ENCODE results near the gene INHBA. TPM values are rescaled to one million over a fixed set of nuclear protein-coding genes. Genes with fewer than 3 reads are reported as not detected.
A peak's percentile ranks its signal among the peaks of the same experiment; 100 is the strongest.

Gene INHBA
- total RNA-seq, 2 donors from 2014 or later: 1.1 to 1.2 TPM

DNA sequence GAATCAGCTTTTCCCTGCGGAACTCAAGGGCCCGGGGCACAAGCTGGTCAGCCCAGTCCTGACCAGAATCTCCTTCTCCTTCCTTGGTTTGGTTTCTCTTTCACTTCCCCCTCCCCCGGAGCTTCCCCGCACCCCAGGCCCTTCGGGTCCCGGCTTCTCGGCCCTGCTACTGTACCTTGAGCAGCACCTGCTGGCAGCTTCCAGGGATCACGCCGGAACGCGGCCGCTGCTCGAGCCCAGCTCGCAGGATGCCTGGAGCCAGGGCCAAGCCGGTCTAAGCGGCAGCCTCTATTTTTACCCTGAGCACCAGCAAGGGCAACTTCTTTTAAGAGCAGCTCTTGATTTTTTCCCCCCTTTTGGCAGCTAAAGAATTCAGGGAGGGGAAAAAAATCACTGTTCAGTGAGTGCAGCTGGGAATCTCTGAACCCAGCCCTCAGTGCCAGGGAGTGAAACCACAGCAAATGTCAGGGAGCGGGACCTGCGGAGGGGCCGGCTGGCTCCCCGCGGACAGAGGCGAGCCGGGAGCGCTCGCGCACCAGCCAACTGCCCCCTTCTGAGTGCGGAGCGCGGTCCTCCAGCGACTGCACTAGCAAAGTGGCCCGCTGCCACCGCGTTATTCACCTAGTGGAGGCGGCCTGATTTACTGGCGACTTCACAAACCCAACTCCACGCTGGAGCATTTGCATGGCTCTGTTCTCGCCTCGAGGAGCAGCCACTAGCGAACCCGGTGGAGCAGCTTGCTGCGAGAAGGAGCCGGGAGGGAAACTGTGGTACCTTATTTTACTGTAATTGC lies 2.4 kb upstream of the INHBA start:
- peaks cover 16 to 38% of the 10 kb centered on the region in 2 donors for H3K4me1 Mint-ChIP-seq (ENCODE audit: low read depth in 2 of 2)
- peak overlapping the region; percentile 58 to 72 for H3K27ac Mint-ChIP-seq

GRCh38 chr7:41701068-41701941 lies 1.6 kb downstream of the INHBA start:
- peaks cover 29 to 45% of the 10 kb centered on the region in 2 donors for H3K4me1 Mint-ChIP-seq (ENCODE audit: low read depth in 2 of 2)
- ATAC-seq (no peak), DNase-seq (ENCODE audit: low spot score) (no peak)
- H3K27ac Mint-ChIP-seq: peak overlapping the region in 1 of 2 donors; percentile 54
- no peaks in the 10 kb centered on the region for H3K9me3 Mint-ChIP-seq
- peaks cover 25 to 45% of the 10 kb centered on the region in 2 donors for H3K27me3 Mint-ChIP-seq
- peak overlapping the region; percentile 12 for H3K4me3 Mint-ChIP-seq
- no peaks in the 10 kb centered on the region for H3K36me3 Mint-ChIP-seq

More for the DNA sequence above, 2.4 kb upstream of the INHBA start:
- H3K36me3 Mint-ChIP-seq: no peaks in the 10 kb centered on the region
- H3K9me3 Mint-ChIP-seq: no peaks in the 10 kb centered on the region
- ATAC-seq (peak; percentile 94 to 95), DNase-seq (ENCODE audit: low spot score) (peak; percentile 85)
- peak overlapping the region; percentile 87 for H3K4me3 Mint-ChIP-seq
- peaks cover 9 to 33% of the 10 kb centered on the region in 2 donors for H3K27me3 Mint-ChIP-seq

- Mint-ChIP-seq H3K4me3 (peak overlapping the region; percentile 69), H3K4me1 (ENCODE audit: low read depth in 2 of 2) (peaks cover 26 to 38% of the 10 kb centered on the region in 2 donors), H3K9me3 (no peaks in the 10 kb centered on the region), H3K27me3 (peaks cover 31 to 52% of the 10 kb centered on the region in 2 donors), H3K36me3 (no peaks in the 10 kb centered on the region), H3K27ac (peak overlapping the region in 1 of 2 donors; percentile 54)
- ATAC-seq (no peak), DNase-seq (ENCODE audit: low spot score) (no peak)
Observed at GRCh38 chr7:41700044-41700471, 2.8 kb downstream of the INHBA start.

- H3K36me3 Mint-ChIP-seq: no peaks in the 10 kb centered on the region
- ATAC-seq (no peak), DNase-seq (ENCODE audit: low spot score) (no peak)
- peak overlapping the region; percentile 69 for H3K4me3 Mint-ChIP-seq
- H3K27ac Mint-ChIP-seq: peak overlapping the region in 1 of 2 donors; percentile 54
- H3K27me3 Mint-ChIP-seq: peaks cover 33 to 52% of the 10 kb centered on the region in 2 donors
- H3K4me1 Mint-ChIP-seq (ENCODE audit: low read depth in 2 of 2): peaks cover 26 to 38% of the 10 kb centered on the region in 2 donors
- H3K9me3 Mint-ChIP-seq: no peaks in the 10 kb centered on the region
Observed at GRCh38 chr7:41699516-41699915, 3.4 kb downstream of the INHBA start.

DNA sequence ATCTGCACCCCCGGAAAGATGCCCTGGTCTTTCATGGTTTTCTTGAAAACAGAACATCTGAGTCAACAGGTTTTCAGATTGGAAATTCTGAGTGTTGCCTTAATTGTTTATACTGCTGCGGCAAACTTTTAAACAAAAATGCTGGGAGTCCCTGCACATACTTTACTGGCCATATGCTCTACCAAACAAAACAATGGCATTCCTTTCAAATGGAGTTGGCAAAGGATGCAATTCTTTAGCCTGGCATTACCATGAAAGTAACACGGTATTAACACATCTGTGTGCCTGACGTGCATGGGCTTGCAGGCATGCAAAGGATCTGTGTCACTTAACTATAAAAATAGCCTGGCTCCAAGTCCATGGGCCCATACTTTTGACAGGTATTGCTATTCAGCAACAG lies 4.2 kb downstream of the INHBA start:
- DNase-seq (ENCODE audit: low spot score) (no peak), ATAC-seq (no peak)
- Mint-ChIP-seq H3K27me3 (peaks cover 32 to 47% of the 10 kb centered on the region in 2 donors), H3K27ac (no peak overlapping the region), H3K9me3 (no peaks in the 10 kb centered on the region), H3K4me1 (ENCODE audit: low read depth in 2 of 2) (peaks cover 19 to 37% of the 10 kb centered on the region in 2 donors), H3K4me3 (no peak overlapping the region), H3K36me3 (no peaks in the 10 kb centered on the region)

- Mint-ChIP-seq H3K4me3 (no peak overlapping the region), H3K4me1 (ENCODE audit: low read depth in 2 of 2) (peaks cover 16 to 40% of the 10 kb centered on the region in 2 donors), H3K27ac (no peak overlapping the region), H3K36me3 (no peaks in the 10 kb centered on the region), H3K27me3 (peaks cover 33 to 45% of the 10 kb centered on the region in 2 donors), H3K9me3 (no peaks in the 10 kb centered on the region)
- no peak for ATAC-seq
- DNase-seq (ENCODE audit: low spot score): no peak
Observed at GRCh38 chr7:41698114-41698513, 4.8 kb downstream of the INHBA start.

- H3K9me3 Mint-ChIP-seq: no peaks in the 10 kb centered on the region
- DNase-seq (ENCODE audit: low spot score) (peak; percentile 62), ATAC-seq (no peak)
- H3K27ac Mint-ChIP-seq: no peak overlapping the region
- peaks cover 16 to 50% of the 10 kb centered on the region in 2 donors for H3K4me1 Mint-ChIP-seq (ENCODE audit: low read depth in 2 of 2)
- H3K4me3 Mint-ChIP-seq: no peak overlapping the region
- H3K27me3 Mint-ChIP-seq: peaks cover 33 to 37% of the 10 kb centered on the region in 2 donors
- H3K36me3 Mint-ChIP-seq: no peaks in the 10 kb centered on the region
Observed at GRCh38 chr7:41696323-41696916, 6.5 kb downstream of the INHBA start.

DNA sequence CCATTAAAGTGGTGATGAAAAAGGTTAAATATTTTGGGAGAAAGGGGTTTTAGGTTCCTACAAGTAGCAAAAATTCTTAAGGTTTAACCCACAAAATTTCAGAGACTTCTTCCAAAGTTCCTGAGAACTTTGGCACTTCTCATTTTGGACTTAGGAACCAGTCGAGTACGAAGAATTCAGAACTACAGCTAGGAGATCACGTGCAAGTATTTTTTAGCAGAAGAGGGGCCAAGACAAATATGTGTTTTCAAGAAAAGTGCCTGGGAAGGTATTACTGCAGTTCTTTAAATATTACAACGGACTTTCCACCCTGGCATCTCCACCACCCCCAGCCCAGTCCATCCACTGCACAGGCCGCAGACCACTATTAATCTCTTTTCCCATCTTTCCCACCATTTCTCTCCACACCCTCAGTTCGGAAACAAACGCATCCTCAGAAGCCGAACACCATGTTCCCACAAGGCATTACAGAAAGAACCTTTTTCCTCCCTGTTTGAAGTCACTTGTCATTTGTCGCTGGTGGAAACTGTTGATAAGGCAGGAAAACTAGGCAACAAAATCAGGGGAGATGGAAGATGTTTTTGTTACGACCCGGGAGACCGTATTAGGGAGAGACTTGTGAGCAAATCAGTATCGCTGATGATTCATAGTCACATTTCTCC lies 7.1 kb downstream of the INHBA start:
- Mint-ChIP-seq H3K9me3 (no peaks in the 10 kb centered on the region), H3K36me3 (no peaks in the 10 kb centered on the region), H3K27ac (no peak overlapping the region), H3K27me3 (peaks cover 31 to 33% of the 10 kb centered on the region in 2 donors), H3K4me3 (no peak overlapping the region), H3K4me1 (ENCODE audit: low read depth in 2 of 2) (peaks cover 16 to 46% of the 10 kb centered on the region in 2 donors)
- no peak for DNase-seq (ENCODE audit: low spot score)
- no peak for ATAC-seq

DNA sequence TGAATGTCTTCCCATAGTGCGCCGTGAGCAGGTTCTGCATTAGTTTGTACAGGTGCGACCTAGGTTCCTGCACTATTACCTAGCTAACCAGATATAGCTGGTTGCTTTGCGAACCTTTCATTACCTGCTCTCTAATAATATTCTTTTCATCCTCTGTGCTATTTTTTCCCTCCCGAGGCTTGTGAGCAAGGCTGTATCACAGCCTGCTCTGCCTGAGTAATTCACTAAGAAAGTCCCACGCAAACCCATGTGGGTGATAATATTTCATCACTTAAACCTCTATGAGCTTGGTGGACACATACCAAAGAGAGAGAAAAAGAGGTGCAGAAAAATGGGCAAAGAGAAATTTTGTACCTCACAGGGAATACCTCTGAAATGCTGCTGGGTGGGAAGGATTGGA lies 8.4 kb downstream of the INHBA start:
- peaks cover 1% of the 10 kb centered on the region for H3K9me3 Mint-ChIP-seq
- H3K4me1 Mint-ChIP-seq (ENCODE audit: low read depth in 2 of 2): peaks cover 7 to 33% of the 10 kb centered on the region in 2 donors
- H3K27ac Mint-ChIP-seq: peak overlapping the region in 1 of 2 donors; percentile 4
- H3K4me3 Mint-ChIP-seq: peak overlapping the region; percentile 7
- H3K36me3 Mint-ChIP-seq: no peaks in the 10 kb centered on the region
- no peak for ATAC-seq
- DNase-seq (ENCODE audit: low spot score): no peak
- peaks cover 18 to 30% of the 10 kb centered on the region in 2 donors for H3K27me3 Mint-ChIP-seq

GRCh38 chr7:41693150-41693997 lies 9.5 kb downstream of the INHBA start:
- DNase-seq (ENCODE audit: low spot score): peak; percentile 66
- Mint-ChIP-seq H3K9me3 (peaks cover 3% of the 10 kb centered on the region), H3K4me1 (ENCODE audit: low read depth in 2 of 2) (peaks cover 5 to 29% of the 10 kb centered on the region in 2 donors), H3K36me3 (no peaks in the 10 kb centered on the region), H3K27me3 (peaks cover 12 to 28% of the 10 kb centered on the region in 2 donors), H3K4me3 (peak overlapping the region; percentile 9), H3K27ac (peak overlapping the region in 1 of 2 donors; percentile 71)
- ATAC-seq: peak; percentile 77 to 89

- peaks cover 3% of the 10 kb centered on the region for H3K9me3 Mint-ChIP-seq
- no peaks in the 10 kb centered on the region for H3K36me3 Mint-ChIP-seq
- DNase-seq (ENCODE audit: low spot score) (no peak), ATAC-seq (no peak)
- H3K27ac Mint-ChIP-seq: peak overlapping the region in 1 of 2 donors; percentile 71
- peaks cover 5 to 29% of the 10 kb centered on the region in 2 donors for H3K4me1 Mint-ChIP-seq (ENCODE audit: low read depth in 2 of 2)
- peaks cover 12 to 24% of the 10 kb centered on the region in 2 donors for H3K27me3 Mint-ChIP-seq
- no peak overlapping the region for H3K4me3 Mint-ChIP-seq
Observed at GRCh38 chr7:41692251-41692650, 10.6 kb downstream of the INHBA start.

Data from natural killer cell treated with Interleukin-12 subunit alpha and Interleukin-12 subunit beta and Interleukin-15 and Interleukin-18, amount 100 ng/mL, for 72 hours (primary cell).